ENCODE measurements around the gene RS1. TPM values are rescaled to one million over a fixed set of nuclear protein-coding genes. Genes with fewer than 3 reads are reported as not detected.

Gene RS1
- total and polyA plus RNA-seq, 2 of the 4 experiments (the other 2 are of a cell fraction) = not detected

- H3K27me3 ChIP-seq (ENCODE audit: control insufficient read depth, insufficient read depth, low read length) = no peaks in the 10 kb centered on the region
- H4K20me1 ChIP-seq (ENCODE audit: insufficient read depth, low read length) = no peaks in the 10 kb centered on the region
- no peaks in the 10 kb centered on the region for H3K79me1 ChIP-seq (ENCODE audit: low read depth in 1 of 2, low read length in 2 of 2)
- H3K9ac ChIP-seq (ENCODE audit: low read depth, low read length) = no peak overlapping the region
- no peak overlapping the region for H3K4ac ChIP-seq (ENCODE audit: low read depth, low read length)
- H4K91ac ChIP-seq (ENCODE audit: insufficient read depth, low read depth, low read length) = no peak overlapping the region
- no peak for TF ChIP-seq CHD1 (IDR thresholded peaks at IDR 0.05; ENCODE audit: low read depth, low read length)
- no peak for TF ChIP-seq MXI1 (IDR thresholded peaks at IDR 0.05; ENCODE audit: borderline replicate concordance, low read depth, low read length)
- TF ChIP-seq SMC3 (IDR thresholded peaks at IDR 0.05; ENCODE audit: low read depth, low read length) = no peak
- TF ChIP-seq POLR2A (IDR thresholded peaks at IDR 0.05; ENCODE audit: low read depth, low read length) = no peak
- TF ChIP-seq NFE2L2 (IDR thresholded peaks at IDR 0.05; ENCODE audit: low read depth, low read length) = no peak
- TF ChIP-seq RFX5 (IDR thresholded peaks at IDR 0.05; ENCODE audit: low read depth, low read length) = no peak
- no peak for TF ChIP-seq RCOR1 (IDR thresholded peaks at IDR 0.05; ENCODE audit: insufficient replicate concordance, low read length)
- no peak for TF ChIP-seq CTCF (conservative IDR thresholded peaks at IDR 0.05; ENCODE audit: low read depth, low read length)
- no peak for TF ChIP-seq MAFK (IDR thresholded peaks at IDR 0.05; ENCODE audit: low read depth, low read length)
- TF ChIP-seq CEBPB (IDR thresholded peaks at IDR 0.05; ENCODE audit: low read depth, low read length) = no peak
- H3K36me3 ChIP-seq (ENCODE audit: control insufficient read depth, insufficient read depth, low read length) = no peaks in the 10 kb centered on the region
- dilution Hi-C loops (cut with HindIII; ENCODE audit: low sequenced_read_pairs, unreplicated experiment) (no loop called here), intact Hi-C loops (cut with micrococcal nuclease) (no loop called here), in situ Hi-C loops (cut with MboI; ENCODE audit: low sequenced_read_pairs) (no loop called here)
- H2BK5ac ChIP-seq (ENCODE audit: low read depth, low read length, poor library complexity, severe bottlenecking) = no peak overlapping the region
- BruUV-seq (replicated peaks) = no TSS peak
- DNase-seq (no peak), ATAC-seq (ENCODE audit: low read depth) (no peak)
- H2BK15ac ChIP-seq (ENCODE audit: low read depth, low read length) = no peak overlapping the region
- H3K14ac ChIP-seq (replicated peaks; ENCODE audit: low read depth, low read length) = no peak overlapping the region
- no peak overlapping the region for H2BK20ac ChIP-seq (ENCODE audit: low read depth, low read length)
- ChIA-PET POLR2A (ENCODE audit: unreplicated experiment) (no interaction called here), CTCF (no interaction called here)
- no peak overlapping the region for H2BK120ac ChIP-seq (ENCODE audit: low read depth, low read length)
- no peaks in the 10 kb centered on the region; the same call in 1 of the 2 replicates for H3K9me3 ChIP-seq (ENCODE audit: control insufficient read depth, insufficient read depth, low read length)
- no peak overlapping the region for H3K56ac ChIP-seq (ENCODE audit: extremely low read depth, insufficient read depth, low read length)
- H2AFZ ChIP-seq (replicated peaks; ENCODE audit: low read length, poor library complexity) = no peak overlapping the region
- H3K4me1 ChIP-seq (ENCODE audit: control insufficient read depth, insufficient read depth, low read length) = no peaks in the 10 kb centered on the region
- WGBS, 2 experiments (ENCODE audit: extremely low coverage in 2 of 2, insufficient read length in 1 of 2) = no CpG with 5 or more reads among the region's 4 CpGs
- no peak overlapping the region for H3K23ac ChIP-seq (ENCODE audit: low read depth, low read length)
- H3K4me3 ChIP-seq (ENCODE audit: insufficient read depth, low read depth, low read length) = no peak overlapping the region
- H3K27ac ChIP-seq (ENCODE audit: insufficient read depth, low read length) = no peak overlapping the region
- no peak overlapping the region for H3K4me2 ChIP-seq (ENCODE audit: low read depth, low read length)
- H3K9me1 ChIP-seq (ENCODE audit: insufficient read depth, low read length) = no peaks in the 10 kb centered on the region
- no peak overlapping the region for H2AK9ac ChIP-seq (replicated peaks; ENCODE audit: low read depth, low read length, poor library complexity)
- H2AK5ac ChIP-seq (ENCODE audit: low read depth, low read length) = no peak overlapping the region
- no peak overlapping the region for H4K8ac ChIP-seq (ENCODE audit: low read depth in 2 of 2, low read length in 2 of 2)
- H3K18ac ChIP-seq (ENCODE audit: low read depth, low read length) = no peak overlapping the region
- no peak overlapping the region for H4K5ac ChIP-seq (ENCODE audit: low read depth, low read length)
These were observed 24.3 kb downstream of the RS1 start for GRCh38 chrX:18647621-18648020.

All from IMR-90 (cell line).